Stimulated activated CD4-positive, alpha-beta T cell treated with anti-CD3 and anti-CD28 coated beads, TNF-alpha, amount 100 ng/mL, for 24 hours (primary cell): Measurements from ENCODE around the gene APBA3.
A peak's percentile ranks its signal among the peaks of the same experiment; 100 is the strongest.

ENCODE experiments used
- DNase-seq, 3 experiments: peaks; one replicate each; pipeline ENCODE4 v3.0.0-alpha.2; 2020; ENCODE audit warnings: low read depth in 3 of 3

APBA3 gene

GRCh38 chr19:3748965-3749364 lies 12.5 kb downstream of the APBA3 start:
- DNase-seq = no peak

- no peak for DNase-seq
Observed at GRCh38 chr19:3746371-3747056, 15.0 kb downstream of the APBA3 start.

GRCh38 chr19:3745363-3746045 lies 16.0 kb downstream of the APBA3 start:
- no peak for DNase-seq

- DNase-seq = no peak
Observed at GRCh38 chr19:3743486-3743885, 18.0 kb downstream of the APBA3 start.

GRCh38 chr19:3740431-3740830 lies 21.1 kb downstream of the APBA3 start:
- no peak for DNase-seq

GRCh38 chr19:3738477-3739220 lies 22.8 kb downstream of the APBA3 start:
- DNase-seq = no peak

- no peak for DNase-seq
Observed at GRCh38 chr19:3737487-3738205, 23.8 kb downstream of the APBA3 start.

GRCh38 chr19:3736106-3736724 lies 25.3 kb downstream of the APBA3 start:
- DNase-seq = no peak

- DNase-seq = no peak
Observed at GRCh38 chr19:3734310-3734600, 27.2 kb downstream of the APBA3 start.

GRCh38 chr19:3733549-3734309 lies 27.8 kb downstream of the APBA3 start:
- DNase-seq = no peak

GRCh38 chr19:3732108-3732507 lies 29.4 kb downstream of the APBA3 start:
- no peak for DNase-seq

GRCh38 chr19:3730457-3730958 lies 31.0 kb downstream of the APBA3 start:
- no peak for DNase-seq

GRCh38 chr19:3725640-3726310 lies 35.7 kb downstream of the APBA3 start:
- DNase-seq = no peak

GRCh38 chr19:3725121-3725520 lies 36.4 kb downstream of the APBA3 start:
- no peak for DNase-seq

- DNase-seq = no peak
Observed at GRCh38 chr19:3723883-3724282, 37.6 kb downstream of the APBA3 start.

- DNase-seq = no peak
Observed at GRCh38 chr19:3723110-3723488, 38.4 kb downstream of the APBA3 start.

GRCh38 chr19:3722443-3723109 lies 38.9 kb downstream of the APBA3 start:
- DNase-seq = no peak

GRCh38 chr19:3721887-3722442 lies 39.5 kb downstream of the APBA3 start:
- DNase-seq = no peak

GRCh38 chr19:3721131-3721886 lies 40.2 kb downstream of the APBA3 start:
- DNase-seq = peak; percentile 75 to 89 (median 80)
